Left colon (tissue), 2 donors: ENCODE measurements around the gene STX8. TPM values are rescaled to one million over a fixed set of nuclear protein-coding genes. Genes with fewer than 3 reads are reported as not detected.
"Not testable (repeated sequence)": the region's sequence is repeated elsewhere in the genome, so short reads cannot be mapped to it uniquely, and the experiment has no call there.

Source experiments
- ATAC-seq: fragments of 200-7000 bp; cut with Tn5 transposase; one replicate; pipeline ENCODE4 v1.9.1; 2020; ENCODE audit warnings: mild to moderate bottlenecking, moderate library complexity
- DNase-seq, 2 donors: peaks; one replicate each; pipeline ENCODE4 v3.0.0-alpha.2; 2020
- intact Hi-C, 2 donors: fragments of 100-400 bp; cut with DNase I in 1 of 2; cut with micrococcal nuclease in 1 of 2; formaldehyde crosslinking; loops; one replicate each; pipeline versions ENCODE4 v1.11.2 to v1.14.0; 2022; cut with DNase I, micrococcal nuclease
- total RNA-seq, 2 donors: library from RNA; stranded (reverse); fragmentation: NEBNext Ultra II Directional; extraction: Animal tissue kit (Norgen Biotek cat#: 25700); gene quantifications; one replicate each; pipeline ENCODE4 v1.2.1, GENCODE V29; 2021
- donor health status: DM: no; HTN: no; CAD: no.
- donor health status: DM: yes; HTN: yes; CAD: no.

The STX8 gene
- total RNA-seq, 2 donors from 2014 or later = 43.1 to 45.3 TPM

DNA sequence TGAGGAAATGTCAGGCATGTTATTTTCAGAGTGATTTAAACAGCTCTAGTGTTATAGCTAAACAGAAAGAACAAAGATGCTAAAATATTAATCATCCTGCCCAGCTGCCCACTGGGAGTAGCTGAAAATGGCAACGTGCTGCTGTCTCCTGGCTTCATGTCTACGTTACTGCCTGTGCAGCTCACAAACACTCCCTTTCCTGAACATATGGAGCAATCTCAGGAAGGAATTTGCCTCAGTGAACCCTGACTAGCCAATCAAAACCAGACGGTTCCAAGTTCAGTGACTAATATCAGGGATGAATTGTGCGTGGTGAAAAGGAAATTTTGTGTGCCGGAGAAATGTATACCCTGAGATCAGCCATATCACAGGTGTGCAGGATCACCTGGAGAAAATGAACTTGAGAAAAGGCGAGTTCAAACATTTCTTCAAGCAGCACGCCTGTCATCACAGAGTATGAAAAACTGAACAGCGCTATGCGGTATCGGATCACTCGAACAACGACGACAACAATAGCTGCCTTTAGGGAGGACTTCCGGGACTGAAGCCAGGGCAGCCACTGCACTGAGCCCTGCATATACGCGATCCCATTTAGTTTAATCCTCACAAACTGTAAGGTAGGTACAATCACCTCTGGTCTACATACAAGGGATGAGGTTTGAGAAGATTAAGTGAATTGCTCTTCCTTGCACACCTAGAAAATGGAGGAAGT, 110.3 kb downstream of the STX8 start:
- intact Hi-C loops = no loop called here
- ATAC-seq = no peak
- DNase-seq = no peak

DNA sequence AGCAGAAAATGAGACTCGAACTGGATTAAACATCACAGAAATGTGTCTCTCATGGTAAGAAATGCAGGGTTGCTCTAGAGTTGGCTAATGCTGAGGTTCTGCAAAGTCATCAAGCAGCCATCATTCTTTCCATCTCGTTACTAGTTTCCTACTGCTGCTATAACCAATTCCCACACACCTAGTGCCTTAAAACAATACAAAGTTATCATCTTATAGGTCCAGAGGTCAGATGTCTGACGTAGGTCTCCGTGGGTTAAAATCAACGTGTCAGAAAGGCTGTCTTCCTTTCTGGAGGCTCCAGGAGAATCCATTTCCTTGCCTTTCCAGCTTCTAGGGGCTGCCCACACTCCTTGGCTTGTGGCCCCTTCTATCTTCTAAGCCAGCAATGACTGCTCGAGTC, 118.6 kb downstream of the STX8 start:
- DNase-seq = no peak
- peak; percentile 83 for ATAC-seq
- intact Hi-C loops = no loop called here

DNA sequence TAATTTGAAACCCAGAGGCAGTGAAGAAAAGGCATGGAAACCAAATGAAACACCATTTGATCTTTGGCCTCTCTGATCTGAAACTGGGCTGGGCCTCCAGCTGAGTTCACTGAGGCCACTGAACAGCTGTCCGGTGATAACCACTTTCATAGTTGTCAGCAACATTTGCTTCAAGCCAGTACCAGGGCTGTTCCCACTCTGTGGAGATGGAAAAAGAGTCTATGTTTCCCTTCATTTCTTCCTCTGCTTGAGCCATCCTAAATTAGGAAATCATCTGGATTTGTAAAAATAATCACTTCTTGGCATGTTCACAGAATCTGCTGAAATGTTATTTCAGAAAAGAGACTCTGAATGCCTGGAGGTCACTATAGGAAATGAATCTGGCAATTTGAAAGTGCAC, 119.3 kb downstream of the STX8 start:
- peak in 1 of 2 donors; percentile 19 for DNase-seq

DNA sequence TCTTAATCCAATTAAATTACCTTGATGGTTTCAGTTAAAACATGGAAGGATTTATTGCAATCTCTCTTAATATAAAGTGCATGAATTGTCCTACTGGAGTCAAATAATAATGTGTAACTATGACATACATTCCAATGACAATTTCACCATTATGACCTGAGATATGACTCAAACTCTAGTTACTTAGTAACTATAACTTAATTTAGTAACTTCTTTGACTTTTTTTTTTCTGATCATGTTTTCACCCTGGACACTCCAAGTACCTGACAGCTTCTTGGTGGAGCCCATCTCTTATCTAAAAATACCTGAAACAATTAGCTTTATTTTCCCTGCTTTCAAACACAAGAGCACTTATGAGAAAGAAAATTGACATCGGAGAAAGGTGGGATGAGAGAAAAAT, 123.7 kb downstream of the STX8 start:
- DNase-seq (no peak), ATAC-seq (peak; percentile 55)
- intact Hi-C loops = no loop called here

More for the DNA sequence above, 119.3 kb downstream of the STX8 start:
- ATAC-seq = peak; percentile 91
- intact Hi-C loops = no loop called here

DNA sequence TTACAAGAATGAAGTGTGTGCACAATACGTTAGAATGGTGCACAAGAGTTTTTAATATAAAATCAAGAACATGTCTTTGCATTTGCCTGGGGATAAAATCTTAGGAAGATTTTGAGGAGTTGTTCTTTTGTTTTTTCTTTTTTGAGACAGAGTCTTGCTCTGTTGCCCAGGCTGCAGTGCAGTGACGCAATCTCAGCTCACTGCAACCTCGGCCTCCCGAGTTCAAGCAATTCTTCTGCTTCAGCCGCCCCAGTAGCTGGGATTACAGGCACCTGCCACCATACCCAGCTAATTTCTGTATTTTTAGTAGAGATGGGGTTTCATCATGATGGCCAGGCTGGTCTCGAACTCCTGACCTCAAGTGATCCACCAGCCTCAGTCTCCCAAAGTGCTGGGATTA, 128.3 kb downstream of the STX8 start:
- DNase-seq, intact Hi-C loops, ATAC-seq: not testable (repeated sequence)

DNA sequence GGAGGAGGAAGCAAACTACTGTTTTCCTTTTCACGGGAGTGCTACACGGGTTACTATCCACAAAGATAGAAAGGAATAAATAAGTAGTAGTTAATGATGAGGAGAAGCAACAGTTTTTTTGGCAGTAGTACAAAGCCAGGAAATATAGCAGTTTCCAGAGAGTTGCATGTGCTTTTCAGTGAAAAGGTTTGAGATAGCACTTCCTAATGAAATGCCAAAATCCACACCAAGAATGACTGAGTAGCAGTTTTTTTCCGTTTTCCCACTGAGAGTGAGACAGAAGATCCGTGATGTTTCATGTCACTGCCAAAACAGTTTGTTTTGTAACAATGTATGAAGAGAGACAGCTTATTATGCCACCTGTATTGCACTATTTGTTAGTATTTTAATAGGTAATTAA, 129.1 kb downstream of the STX8 start:
- intact Hi-C loops = no loop called here
- DNase-seq (no peak), ATAC-seq (no peak)

DNA sequence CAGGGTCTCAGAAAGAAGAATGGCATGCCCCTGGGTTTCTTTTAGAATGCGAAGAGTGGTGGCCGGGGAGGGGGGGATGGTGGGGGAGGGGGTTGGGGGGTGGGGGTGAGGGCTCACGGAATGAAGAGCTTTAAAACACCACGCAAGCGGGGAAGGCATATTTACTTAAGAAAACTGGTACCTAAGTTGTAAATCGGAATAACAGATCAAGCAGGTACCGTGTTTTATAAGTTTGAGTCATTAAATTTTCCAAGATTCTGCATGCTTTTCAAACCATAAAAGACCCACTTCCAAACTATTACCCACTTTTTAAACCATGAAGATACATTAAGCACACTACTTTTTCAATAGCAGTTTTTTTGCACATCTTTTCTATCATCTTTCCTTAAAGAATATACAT, 130.2 kb downstream of the STX8 start:
- DNase-seq (no peak), ATAC-seq (no peak)
- intact Hi-C loops = no loop called here

DNA sequence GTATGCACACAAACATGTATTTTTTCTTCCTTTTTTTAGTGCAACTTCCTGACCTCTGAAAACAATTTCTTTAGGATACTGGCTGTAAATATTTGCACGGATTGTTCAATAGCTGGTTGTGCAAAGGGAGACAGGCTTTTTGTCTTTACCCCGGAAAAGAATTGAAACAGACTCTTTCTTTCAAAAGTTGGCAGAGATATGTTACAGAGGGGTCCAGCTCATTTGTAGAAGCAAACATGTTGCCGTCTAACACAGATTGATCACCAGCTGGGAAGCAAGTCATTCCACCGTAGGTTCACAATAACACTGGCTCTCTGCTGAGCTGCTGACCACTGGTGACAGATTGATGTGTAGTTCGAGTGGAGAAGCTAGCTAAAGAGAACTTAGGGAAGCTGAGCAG, 130.9 kb downstream of the STX8 start:
- no peak for DNase-seq
- ATAC-seq = no peak
- intact Hi-C loops = no loop called here

DNA sequence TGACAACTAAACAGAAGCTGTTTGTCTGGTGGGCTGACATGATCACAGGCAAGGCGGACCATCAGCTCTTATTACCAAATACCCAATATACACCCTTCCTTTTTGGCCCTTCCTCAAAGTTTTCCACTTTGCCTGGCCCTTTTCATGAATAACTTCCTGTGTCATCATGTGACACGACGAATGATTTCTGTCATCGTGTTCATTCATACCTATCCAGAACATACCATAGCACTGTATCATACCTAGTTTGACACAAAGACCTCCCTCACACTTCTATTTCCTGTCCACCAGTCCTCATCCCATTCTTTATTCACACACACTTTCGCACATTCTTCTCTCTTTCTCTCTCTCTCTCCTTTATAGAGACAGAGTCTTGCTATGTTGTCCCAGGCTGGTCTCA, 131.8 kb downstream of the STX8 start:
- intact Hi-C loops = no loop called here
- ATAC-seq (no peak), DNase-seq (no peak)

DNA sequence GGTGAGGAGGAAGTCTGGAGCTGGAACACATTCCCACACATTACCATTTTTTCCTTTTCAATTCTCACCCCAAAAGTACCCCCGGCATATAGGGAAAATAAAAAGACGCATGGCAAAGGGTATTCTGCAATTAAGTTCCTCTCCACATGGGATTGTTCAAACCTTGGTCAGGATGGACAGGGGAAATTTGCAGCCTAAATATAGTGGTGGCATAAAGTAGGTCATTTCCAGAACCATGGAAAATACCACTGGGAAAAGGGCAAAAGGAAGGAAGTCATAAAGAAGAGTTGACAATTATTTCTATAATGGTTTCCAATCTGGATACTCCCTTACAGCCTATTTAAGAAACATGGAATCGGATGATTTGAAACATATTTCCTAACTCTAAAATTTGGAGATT, 135.8 kb downstream of the STX8 start:
- DNase-seq (no peak), ATAC-seq (no peak)
- intact Hi-C loops = no loop called here

DNA sequence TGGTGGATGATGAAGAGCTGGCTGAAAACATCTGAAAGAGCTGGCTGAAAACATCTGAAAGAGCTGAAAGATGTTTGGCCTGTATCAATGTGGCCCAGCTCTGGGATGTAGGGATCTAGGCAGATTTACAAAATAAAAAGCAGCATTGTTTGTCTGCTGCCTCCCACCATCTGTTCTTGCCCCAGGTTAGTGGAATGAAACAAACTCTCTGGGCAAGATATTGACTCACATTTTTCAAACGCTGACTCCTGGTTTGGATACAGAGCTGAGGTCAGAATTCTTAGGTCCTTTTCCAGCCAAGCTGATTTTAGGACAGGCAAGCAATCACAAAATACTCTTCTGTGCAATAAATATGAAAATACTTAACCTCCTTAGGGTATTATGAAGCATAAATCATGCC, 139.0 kb downstream of the STX8 start:
- DNase-seq = no peak
- intact Hi-C loops = no loop called here
- no peak for ATAC-seq

DNA sequence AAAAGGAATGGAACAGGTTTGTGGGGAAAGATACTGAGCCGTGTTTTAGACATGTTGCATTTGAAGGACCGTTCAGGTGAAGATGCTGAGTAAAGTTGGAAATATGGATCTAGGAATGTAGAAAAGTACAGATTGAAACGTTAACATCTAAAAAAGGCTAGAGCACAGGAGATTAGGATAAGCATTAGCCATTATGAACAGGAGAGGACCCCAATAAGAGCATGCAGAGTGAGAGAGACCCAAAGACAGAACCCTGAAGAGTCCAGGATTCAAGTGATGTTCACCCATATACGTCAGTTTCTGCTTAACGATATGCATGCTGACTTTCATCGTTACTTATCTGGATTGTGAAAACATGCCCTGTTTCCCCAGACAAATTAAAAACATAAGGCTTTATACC, 140.5 kb downstream of the STX8 start:
- DNase-seq (no peak), ATAC-seq (no peak)
- intact Hi-C loops = no loop called here

DNA sequence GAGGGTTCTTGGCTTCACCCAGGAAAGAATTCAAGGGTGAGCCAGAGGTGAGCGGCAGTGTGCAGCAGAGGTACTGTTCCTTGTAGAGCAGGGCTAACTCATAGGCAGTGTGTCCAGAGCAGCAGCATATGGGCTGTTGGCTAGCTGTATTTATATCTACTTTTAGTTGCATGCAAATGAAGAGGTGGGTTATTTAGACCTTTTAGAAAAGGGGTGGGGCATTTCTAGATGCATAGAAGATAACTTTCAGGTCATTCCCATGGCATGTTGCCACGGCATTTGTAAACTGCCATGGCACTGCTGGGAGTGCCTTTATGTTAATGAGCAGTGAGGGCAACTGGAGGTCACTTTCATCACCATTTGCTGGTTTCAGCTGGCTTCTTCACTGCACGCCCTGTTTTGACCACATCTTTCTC, 141.0 kb downstream of the STX8 start:
- ATAC-seq (peak; percentile 59), DNase-seq (peak in 1 of 2 donors; percentile 18)
- intact Hi-C loops = no loop called here

DNA sequence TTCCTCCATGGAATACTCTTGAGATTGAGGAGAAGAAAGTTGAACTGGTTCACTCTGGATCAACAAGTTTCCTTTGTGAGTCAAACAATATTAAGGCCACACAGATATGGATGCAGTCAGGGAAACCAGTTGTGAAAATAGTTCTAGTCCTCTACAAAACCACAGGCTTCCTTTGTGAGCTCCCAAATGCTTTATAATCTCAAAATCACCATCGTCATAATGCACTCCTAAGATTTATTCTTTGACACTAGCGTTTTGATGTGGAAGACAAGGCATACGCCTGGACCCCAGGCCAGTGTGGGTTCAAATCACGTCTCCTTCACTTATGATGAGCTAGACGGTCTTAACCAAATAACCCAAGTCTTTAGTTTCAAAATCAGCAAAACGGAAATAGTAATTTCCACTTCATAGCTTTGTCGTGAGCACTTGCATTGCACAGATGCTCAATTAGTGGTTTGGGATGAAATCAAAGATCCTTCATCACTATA, 142.6 kb downstream of the STX8 start:
- DNase-seq = no peak
- intact Hi-C loops = no loop called here
- ATAC-seq = no peak

DNA sequence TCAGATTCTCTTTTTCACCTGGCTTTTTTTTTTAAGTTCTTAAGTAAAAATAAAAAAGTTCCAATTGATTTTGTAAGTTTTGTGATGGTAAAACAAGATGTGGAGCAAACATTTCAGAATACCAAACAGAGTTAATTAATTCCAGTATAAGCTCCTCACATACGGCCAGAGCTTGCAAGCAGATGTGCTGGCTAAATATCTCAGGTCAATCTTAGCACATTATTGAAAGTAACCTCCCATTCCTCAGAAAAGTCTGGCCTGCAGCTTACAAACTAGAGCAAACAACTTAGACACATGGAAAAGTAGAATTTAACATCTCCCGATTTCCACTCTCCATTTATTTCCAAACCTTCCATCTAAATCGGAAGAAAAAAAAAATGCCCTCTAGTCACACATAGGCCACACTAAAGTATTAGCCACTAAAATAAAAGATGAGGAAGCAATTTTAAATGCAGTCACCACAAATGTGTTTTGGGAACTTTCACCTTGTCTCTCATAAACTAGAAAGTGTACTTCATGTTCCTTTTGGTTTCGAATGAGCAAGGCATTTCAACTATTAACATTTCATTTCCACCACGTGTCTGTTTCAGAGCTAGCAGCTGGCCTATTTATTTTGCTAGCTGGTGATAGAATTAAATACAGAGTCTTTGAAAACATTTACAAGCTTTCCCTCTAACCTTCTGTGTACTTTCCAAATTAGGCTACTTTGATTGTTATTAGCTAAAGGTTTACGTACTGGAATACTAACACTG, 143.3 kb downstream of the STX8 start:
- ATAC-seq (peak; percentile 24), DNase-seq (no peak)
- intact Hi-C loops = no loop called here

DNA sequence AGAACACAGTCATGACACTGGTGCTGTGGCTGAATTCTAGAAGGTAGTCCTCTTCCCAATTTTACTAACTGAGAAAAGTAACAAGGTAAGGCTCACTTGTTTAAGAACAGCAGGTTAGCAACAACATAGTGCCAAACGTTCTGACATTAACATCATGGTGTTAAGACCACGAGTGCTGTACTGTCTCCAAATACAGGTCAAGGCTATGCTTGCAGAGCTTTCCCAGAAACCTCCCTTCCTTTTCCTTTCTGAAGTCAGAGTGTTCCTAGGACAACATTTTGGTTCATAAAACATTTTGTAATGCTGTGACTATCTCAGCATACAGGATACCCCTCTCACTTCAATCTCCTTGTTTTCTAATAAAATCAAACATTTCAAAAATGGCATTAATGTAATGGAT, 144.0 kb downstream of the STX8 start:
- ATAC-seq = no peak

DNA sequence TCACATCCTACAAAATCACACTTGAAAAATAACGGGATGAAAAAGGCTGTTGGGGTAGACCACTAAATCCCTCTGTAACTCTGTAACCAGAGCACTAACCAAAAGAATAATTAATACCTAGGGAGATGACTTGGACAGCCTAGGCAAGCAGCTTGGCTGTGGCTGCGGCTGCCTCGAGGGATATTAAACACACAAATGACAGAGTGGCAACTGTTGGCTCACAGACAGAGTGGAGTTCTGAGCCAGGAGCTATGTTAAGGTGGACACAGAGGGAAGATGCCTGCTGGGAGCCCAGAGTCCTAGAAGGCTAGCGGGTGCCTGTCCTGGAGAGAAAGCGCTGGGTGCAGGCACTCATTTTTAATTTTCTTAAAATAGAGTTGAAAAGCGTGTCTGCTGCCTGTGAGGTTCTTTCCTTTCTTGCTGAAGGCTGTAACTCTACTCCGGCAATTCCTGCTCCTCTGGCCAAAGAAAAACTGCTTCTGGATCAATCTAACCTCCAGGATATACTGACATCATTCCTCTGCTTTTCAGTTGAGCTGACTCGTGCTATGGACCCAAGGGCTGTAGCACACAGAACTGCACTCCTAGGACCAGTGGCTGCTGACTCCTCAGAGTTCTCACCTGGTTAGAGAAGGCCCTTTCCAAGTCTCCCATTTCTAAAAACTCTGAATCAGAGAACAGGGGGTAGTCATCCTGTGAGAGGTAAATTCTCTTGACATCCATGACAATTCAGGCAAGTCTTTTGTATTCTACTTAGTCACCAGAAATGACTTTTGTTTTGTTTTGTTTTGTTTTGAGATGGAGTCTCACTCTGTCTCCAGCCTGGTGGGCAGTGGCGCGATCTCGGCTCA, 147.9 kb downstream of the STX8 start:
- intact Hi-C loops = no loop called here
- ATAC-seq = no peak
- no peak for DNase-seq

More for the DNA sequence above, 144.0 kb downstream of the STX8 start:
- intact Hi-C loops = no loop called here
- DNase-seq = no peak

DNA sequence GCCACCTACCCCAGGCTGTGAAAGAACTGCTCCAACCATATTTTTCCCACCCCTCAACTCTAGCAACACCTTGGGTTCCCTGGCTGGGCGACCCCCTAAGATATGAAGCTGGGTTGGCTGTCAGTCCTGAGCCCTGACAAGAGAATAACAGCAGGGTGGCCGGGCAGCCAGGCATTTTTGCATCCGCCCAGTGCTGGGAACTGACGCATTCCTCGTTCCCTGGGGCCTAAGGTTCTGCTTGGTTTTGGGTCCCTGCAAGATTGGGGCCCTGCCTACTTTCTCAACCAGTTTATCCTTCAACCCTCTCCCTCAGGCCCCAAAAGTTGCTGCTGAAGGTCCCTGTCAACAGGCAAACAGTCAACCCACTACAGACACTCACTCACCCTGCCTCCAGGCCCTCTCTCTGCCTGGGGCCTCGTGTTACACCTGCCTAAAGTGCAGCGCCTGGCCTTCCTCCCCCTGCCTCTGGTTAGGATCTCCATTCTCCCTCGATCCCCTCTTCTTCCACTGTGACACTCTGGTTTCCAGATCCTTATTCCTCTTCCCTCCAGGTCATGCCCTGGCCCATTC, 151.5 kb downstream of the STX8 start:
- intact Hi-C loops = no loop called here
- DNase-seq (no peak), ATAC-seq (no peak)

DNA sequence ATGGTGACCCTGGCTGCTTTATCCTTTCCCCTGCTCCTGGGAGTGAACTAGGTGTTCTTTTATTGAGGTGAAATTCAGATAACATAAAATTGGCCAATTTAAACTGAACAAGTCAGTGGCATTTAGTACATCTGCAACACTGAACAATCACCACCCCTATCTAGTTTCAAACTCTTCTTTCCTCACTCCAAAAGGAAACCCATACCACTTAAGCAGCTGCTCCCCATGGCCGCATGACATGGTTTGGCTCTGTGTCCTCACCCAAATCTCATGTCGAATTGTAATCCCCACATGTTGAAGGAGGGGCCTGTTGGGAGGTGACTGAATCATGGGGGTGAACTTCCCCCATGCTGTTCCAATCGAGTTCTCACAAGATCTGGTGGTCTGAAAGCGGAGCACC, 154.1 kb downstream of the STX8 start:
- ATAC-seq = no peak
- intact Hi-C loops = no loop called here
- no peak for DNase-seq
